Measurements from ENCODE around the gene KIF13A. TPM values are rescaled to one million over a fixed set of nuclear protein-coding genes. Genes with fewer than 3 reads are reported as not detected.
"Not testable (repeated sequence)": the region's sequence is repeated elsewhere in the genome, so short reads cannot be mapped to it uniquely, and the experiment has no call there.

The KIF13A gene
- polyA plus RNA-seq, 12 donors: 30.8 to 57.0 (median 39.7) TPM; not detected in 1

- no peak for DNase-seq
These were observed 48.5 kb downstream of the KIF13A start for GRCh38 chr6:17938901-17939300.

- DNase-seq: no peak
These were observed 52.0 kb downstream of the KIF13A start for GRCh38 chr6:17935188-17936149.

DNA sequence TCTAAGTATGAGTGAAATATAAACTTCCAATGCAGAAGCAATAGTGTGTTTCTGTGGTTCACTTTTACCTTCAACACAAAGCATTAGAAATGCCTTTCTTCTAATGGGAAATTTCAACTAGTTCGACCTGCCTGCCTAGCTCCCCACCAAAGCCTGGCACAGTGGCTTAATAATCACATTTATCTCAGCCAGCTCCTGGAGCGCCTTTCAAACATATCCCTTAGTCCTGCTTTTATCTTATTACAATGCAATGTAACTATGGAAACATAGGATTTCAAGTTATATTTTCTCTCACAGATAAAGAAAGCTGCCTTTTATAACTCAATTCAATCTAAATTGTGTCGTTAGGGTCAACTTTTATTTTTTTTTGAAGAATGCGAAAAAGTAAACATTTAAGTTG, 53.7 kb downstream of the KIF13A start:
- DNase-seq: no peak

DNA sequence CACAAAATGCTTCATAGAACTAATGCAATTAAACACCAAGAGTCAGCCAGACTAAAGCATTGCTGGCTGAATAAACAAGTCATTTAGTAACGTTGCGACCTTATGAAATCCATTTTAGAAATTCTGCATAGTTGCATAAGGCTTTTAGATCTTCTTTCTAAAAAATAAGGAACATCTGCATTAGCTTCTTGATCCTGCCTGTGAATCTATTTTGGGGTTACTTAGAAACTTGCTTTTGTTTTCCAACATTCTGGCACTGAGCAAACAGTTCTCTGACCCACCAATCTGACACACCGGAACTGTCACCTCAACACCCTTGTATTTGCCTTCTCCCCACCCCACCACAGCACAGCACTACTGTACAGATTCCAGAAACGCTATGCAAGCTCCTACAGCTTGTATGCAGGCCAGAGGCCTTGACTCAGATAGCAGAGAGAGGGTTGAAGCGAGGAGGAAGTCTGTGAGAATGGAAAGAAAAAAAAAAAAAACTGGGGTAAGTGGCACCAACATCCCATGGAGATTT, 55.0 kb downstream of the KIF13A start:
- peak; percentile 80 for DNase-seq

- no peak for DNase-seq
These were observed 56.2 kb downstream of the KIF13A start for GRCh38 chr6:17931227-17931626.

GRCh38 chr6:17930321-17930993, 57.0 kb downstream of the KIF13A start:
- no peak for DNase-seq

GRCh38 chr6:17928514-17929430, 58.7 kb downstream of the KIF13A start:
- no peak for DNase-seq

DNA sequence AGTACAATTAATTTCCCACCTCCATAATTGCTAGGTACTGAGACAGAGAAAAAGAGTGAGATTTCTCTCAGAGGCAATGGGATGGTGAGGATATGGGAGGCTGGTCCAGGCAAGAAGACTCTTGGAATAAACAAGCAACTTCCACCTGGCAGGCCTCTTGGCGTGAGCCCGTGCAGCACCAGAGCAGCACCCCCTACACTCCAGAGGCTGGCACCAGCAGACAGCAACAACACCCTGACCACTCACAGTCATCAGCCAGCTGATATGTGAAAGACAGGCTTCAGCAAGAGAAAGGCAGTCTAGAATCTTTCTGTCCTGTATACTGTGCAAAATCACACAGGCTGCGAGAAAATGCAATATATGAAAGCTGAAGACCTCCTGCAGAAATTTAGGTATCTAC, 59.7 kb downstream of the KIF13A start:
- no peak for DNase-seq

DNA sequence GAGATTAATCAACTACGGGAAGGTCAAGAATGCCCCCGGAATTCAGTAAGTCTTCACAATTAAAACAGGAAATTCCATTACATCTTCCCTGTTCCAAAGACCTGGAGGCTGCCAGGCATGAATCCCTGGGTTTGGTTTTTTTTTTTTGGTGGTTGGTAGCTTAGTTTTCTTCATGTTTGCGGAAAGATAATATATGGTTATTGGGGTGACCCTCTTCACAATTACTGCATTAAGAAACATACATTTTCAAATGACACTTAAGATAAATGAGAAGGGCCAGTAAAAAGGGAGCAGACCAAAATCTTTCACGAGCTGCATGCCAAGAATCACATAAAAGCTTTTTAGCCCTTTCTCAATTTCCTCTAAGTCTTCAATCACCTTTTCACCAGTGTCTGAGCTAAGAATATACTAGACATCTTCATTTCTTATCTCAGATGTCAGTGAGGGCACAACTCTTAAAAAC, 64.0 kb downstream of the KIF13A start:
- no peak for DNase-seq

DNA sequence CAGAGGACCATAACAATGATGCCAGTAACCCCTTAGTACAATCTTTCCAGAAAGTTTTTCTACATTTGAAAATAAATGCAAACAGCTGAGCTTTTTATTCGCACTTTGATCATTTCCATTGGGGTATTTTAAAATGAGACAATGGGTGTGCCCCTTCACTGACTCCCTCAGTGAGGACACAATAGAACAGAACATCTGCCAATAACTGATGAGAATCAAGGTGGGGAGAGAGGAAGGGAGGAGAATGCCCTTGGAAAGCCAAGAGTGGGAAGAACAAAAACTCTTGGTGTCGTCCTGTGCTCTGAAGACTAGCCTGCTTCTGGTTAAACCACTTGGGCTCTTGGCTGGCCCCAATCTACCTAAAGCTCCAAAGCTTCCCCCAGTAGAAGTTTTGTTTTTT, 66.0 kb downstream of the KIF13A start:
- no peak for DNase-seq

DNA sequence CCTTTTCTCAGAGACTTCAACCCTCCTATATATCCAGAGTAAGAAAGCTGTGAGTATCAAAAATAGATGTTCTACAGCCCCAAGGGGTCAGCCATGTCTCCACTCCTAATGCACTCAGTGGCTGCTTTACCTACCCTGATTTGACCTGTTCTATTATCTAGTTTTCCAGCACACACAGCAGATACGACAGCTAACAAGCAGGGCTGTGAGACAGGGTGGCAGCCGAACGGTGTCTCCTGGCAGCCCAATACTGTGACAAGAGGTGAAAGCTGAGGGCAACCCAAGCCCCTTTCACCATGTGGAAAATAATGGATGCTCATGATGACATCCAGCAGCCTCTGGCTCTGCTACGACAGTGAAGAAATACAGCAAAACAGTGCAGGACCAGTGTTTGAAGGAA, 67.9 kb downstream of the KIF13A start:
- DNase-seq: no peak

GRCh38 chr6:17917837-17918763, 69.3 kb downstream of the KIF13A start:
- DNase-seq: no peak

GRCh38 chr6:17914651-17915050, 72.8 kb downstream of the KIF13A start:
- DNase-seq: no peak

- no peak for DNase-seq
These were observed 74.9 kb downstream of the KIF13A start for GRCh38 chr6:17912521-17912920.

DNA sequence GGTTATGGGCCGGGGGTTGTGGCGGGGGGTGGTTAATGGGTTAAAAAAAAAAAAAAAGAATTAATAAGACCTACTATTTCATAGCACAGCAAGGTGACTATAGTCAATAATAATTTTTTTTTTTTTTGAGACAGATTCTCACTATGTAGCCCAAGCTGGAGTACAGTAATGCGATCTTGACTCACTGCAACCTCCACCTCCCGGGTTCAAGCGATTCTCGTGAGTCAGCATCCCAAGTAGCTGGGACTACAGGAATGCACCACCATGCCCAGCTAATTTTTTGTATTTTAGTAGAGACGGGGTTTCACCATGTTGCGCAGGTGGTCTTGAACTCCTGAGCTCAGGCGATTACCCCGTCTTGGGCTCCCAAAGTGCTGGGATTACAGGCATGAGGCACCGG, 75.8 kb downstream of the KIF13A start:
- not testable (repeated sequence) for DNase-seq

DNA sequence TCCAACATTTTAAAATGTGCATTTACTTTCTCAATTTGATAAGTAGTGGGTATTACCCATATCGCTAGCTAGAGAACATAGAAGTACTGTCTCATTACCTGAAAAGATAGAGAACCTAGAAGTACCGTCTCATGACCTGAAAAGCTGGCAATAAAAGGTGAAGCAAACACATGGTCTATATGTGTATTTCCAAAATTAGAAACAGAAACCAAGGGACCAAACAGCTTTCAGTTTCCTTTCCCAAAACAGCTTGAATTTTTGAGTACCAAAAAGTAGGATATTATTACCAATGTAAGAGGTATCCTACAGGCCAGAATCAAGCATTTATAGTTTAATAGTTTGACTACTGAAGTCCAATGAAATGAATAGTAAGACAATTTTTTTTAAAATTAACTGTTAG, 77.2 kb downstream of the KIF13A start:
- no peak for DNase-seq

- no peak for DNase-seq
These were observed 78.6 kb downstream of the KIF13A start for GRCh38 chr6:17908831-17909230.

DNA sequence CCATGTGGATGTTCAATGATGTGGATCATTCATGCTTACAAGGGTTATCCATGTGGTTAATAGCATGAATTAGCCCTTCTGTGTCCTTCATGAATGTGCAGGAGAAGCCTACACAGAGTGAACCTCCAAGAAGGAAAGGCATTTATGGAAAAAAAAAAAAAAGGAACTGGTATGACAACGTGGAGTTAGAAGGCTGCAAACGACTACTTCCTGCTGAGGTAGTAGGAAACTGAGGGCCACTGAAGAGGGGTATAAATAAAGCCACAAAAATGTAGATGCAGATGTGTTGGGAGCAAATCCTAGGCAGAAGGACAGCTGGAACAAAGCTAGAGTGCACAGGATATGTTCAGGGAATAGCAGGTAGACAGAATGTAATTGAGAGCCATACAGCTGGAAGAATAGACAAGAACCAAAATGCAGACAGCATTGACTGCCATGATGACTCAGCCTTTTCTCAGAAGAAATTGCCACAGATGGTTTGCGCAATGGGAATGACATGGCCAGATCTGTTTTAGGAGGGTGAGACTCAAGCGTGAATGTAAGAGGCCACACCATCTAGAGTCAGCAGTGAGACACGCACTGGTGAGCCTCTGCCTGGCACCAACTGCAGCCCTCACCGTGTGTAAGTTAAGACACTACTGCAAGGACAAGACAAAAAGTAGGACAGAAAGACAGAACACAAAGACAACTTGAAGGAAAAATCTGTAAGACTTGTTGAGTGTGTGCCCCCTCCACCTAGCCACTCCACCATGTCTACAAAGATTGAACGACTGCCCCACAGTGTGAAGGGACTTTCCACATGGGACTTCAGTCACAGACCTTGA, 79.8 kb downstream of the KIF13A start:
- no peak for DNase-seq
